Breast epithelium (tissue), 4 donors: ENCODE data around the gene OR5M11. TPM values are rescaled to one million over a fixed set of nuclear protein-coding genes. Genes with fewer than 3 reads are reported as not detected.

Source experiments
- DNase-seq, 2 donors: peaks; one replicate each; pipeline ENCODE4 v3.0.0-alpha.2; 2019; ENCODE audit warnings: low spot score in 2 of 2
- H3K27ac ChIP-seq, 2 donors: fragments of 200-600 bp; sonication (generic) in 1 of 2; one replicate each; pipeline ENCODE4 v1.5.1; 2016 to 2019; ENCODE audit warnings: mild to moderate bottlenecking in 1 of 2
- H3K27me3 ChIP-seq, 2 donors: fragments of 200-600 bp; sonication (generic) in 1 of 2; one replicate each; pipeline versions ENCODE4 v1.5.1 to v1.6.0; 2017 to 2019; ENCODE audit warnings: control low read depth in 1 of 2, mild to moderate bottlenecking in 1 of 2
- H3K36me3 ChIP-seq: fragments of 200-600 bp; one replicate; pipeline ENCODE4 v1.5.1; 2019
- H3K4me1 ChIP-seq, 2 donors: fragments of 200-600 bp; sonication (generic); one replicate each; pipeline ENCODE4 v1.5.1; 2016 to 2019; ENCODE audit warnings: control low read depth in 1 of 2
- H3K4me3 ChIP-seq, 3 donors: fragments of 200-600 bp; sonication (generic); 1 replicate in 2 of 3; 2 replicates in 1 of 3; pipeline ENCODE4 v1.5.1; 2016 to 2019; ENCODE audit warnings: mild to moderate bottlenecking in 3 of 3, moderate library complexity in 2 of 3
- H3K9me3 ChIP-seq, 2 donors: fragments of 200-600 bp; sonication (generic) in 1 of 2; one replicate each; pipeline ENCODE4 v1.5.1; 2016 to 2019; ENCODE audit warnings: control low read depth in 1 of 2
- CTCF ChIP-seq, 3 donors: fragments of 450-650 bp; IDR thresholded peaks; one replicate each; pipeline ENCODE4 v1.5.1; 2016 to 2017; ENCODE audit warnings: antibody characterized with exemption in 3 of 3, mild to moderate bottlenecking in 3 of 3, moderate library complexity in 3 of 3
- POLR2A ChIP-seq: fragments of 450-650 bp; IDR thresholded peaks from one replicate; pipeline ENCODE4 v1.6.1; 2016; ENCODE audit warnings: antibody characterized with exemption, mild to moderate bottlenecking, moderate library complexity
- POLR2AphosphoS5 ChIP-seq, 3 donors: sonication (generic); formaldehyde crosslinking; IDR thresholded peaks; one replicate each; pipeline ENCODE4 v1.6.1; 2017; ENCODE audit warnings: antibody characterized with exemption in 3 of 3
- intact Hi-C: fragments of 100-400 bp; cut with DNase I; formaldehyde crosslinking; loops from one replicate; pipeline ENCODE4 v1.15.1; 2023; ENCODE audit warnings: low total_unique reads
- total RNA-seq, 3 donors: library from RNA; depleted of rRNA; stranded (reverse); fragments of >200 nt; gene quantifications; one replicate each; pipeline ENCODE4 v1.1.0, GENCODE V29; 2016

Gene OR5M11
- total RNA-seq, 3 donors from 2014 or later = not detected

GRCh38 chr11:56509439-56509838, 33.6 kb downstream of the OR5M11 start:
- DNase-seq = no peak
- peaks cover 0 to 4% of the 10 kb centered on the region in 2 donors for H3K9me3 ChIP-seq
- no peak for TF ChIP-seq CTCF (IDR thresholded peaks at IDR 0.05)
- no peak for TF ChIP-seq POLR2AphosphoS5 (IDR thresholded peaks at IDR 0.05)
- TF ChIP-seq POLR2A = no peak
- no peaks in the 10 kb centered on the region for H3K27me3 ChIP-seq
- H3K36me3 ChIP-seq = no peaks in the 10 kb centered on the region
- intact Hi-C loops = no loop called here
- H3K4me1 ChIP-seq = no peaks in the 10 kb centered on the region
- no peak overlapping the region for H3K4me3 ChIP-seq
- H3K27ac ChIP-seq = no peak overlapping the region

- no peak overlapping the region for H3K4me3 ChIP-seq
- H3K4me1 ChIP-seq = no peaks in the 10 kb centered on the region
- no peaks in the 10 kb centered on the region for H3K27me3 ChIP-seq
- peaks cover 0 to 4% of the 10 kb centered on the region in 2 donors for H3K9me3 ChIP-seq
- TF ChIP-seq POLR2AphosphoS5 (IDR thresholded peaks at IDR 0.05) (no peak), CTCF (IDR thresholded peaks at IDR 0.05) (no peak), POLR2A (no peak)
- H3K36me3 ChIP-seq = no peaks in the 10 kb centered on the region
- intact Hi-C loops = no loop called here
- no peak for DNase-seq
- no peak overlapping the region for H3K27ac ChIP-seq
Observed at GRCh38 chr11:56497010-56497409, 46.0 kb downstream of the OR5M11 start.

GRCh38 chr11:56495117-56495516, 47.9 kb downstream of the OR5M11 start:
- Histone ChIP-seq H3K27ac (no peak overlapping the region), H3K4me3 (no peak overlapping the region), H3K27me3 (no peaks in the 10 kb centered on the region), H3K36me3 (no peaks in the 10 kb centered on the region), H3K9me3 (peaks cover 0 to 4% of the 10 kb centered on the region in 2 donors), H3K4me1 (no peaks in the 10 kb centered on the region)
- TF ChIP-seq CTCF (IDR thresholded peaks at IDR 0.05) = no peak
- no peak for TF ChIP-seq POLR2AphosphoS5 (IDR thresholded peaks at IDR 0.05)
- TF ChIP-seq POLR2A = no peak
- no peak for DNase-seq
- intact Hi-C loops = no loop called here

Other genes with a start within 250 kb of the OR5M11 start
- gene OR8K3, start 228.1 kb downstream of the OR5M11 start, total RNA-seq = not detected
- gene OR8K1, start 197.2 kb downstream of the OR5M11 start, total RNA-seq = not detected
- not detected for gene OR8J1, start 189.0 kb downstream of the OR5M11 start, total RNA-seq
- gene OR8U1, start 167.6 kb downstream of the OR5M11 start, total RNA-seq = not detected
- not detected for gene OR5AL1, start 130.6 kb downstream of the OR5M11 start, total RNA-seq
- not detected for gene OR5M3, start 69.9 kb downstream of the OR5M11 start, total RNA-seq
- gene OR5M8, start 51.9 kb downstream of the OR5M11 start, total RNA-seq = not detected
- not detected for gene OR5M10, start 34.5 kb upstream of the OR5M11 start, total RNA-seq
- gene OR5M1, start 71.6 kb upstream of the OR5M11 start, total RNA-seq = not detected
- gene OR5AP2, start 99.2 kb upstream of the OR5M11 start, total RNA-seq = not detected
- gene OR5AR1, start 120.4 kb upstream of the OR5M11 start, total RNA-seq = not detected
- not detected for gene OR9G1, start 155.8 kb upstream of the OR5M11 start, total RNA-seq
- gene OR9G4, start 205.4 kb upstream of the OR5M11 start, total RNA-seq = not detected